HCT116 (cell line): ENCODE data around the gene KLF16. TPM values are rescaled to one million over a fixed set of nuclear protein-coding genes. Genes with fewer than 3 reads are reported as not detected.

Experiments
- microRNA counts: library from miRNA; unstranded; fragments of <30 nt; microRNA quantifications from one replicate; lab custom pipeline; 2015
- microRNA-seq: library from miRNA; unstranded; fragments of <30 nt; microRNA quantifications from one replicate; pipeline ENCODE4, GENCODE V29; 2016; ENCODE audit warnings: borderline number of aligned reads
- total RNA-seq: library from RNA; stranded (reverse); gene quantifications from one replicate; pipeline ENCODE4 v1.2.1, GENCODE V29; 2021; ENCODE audit not compliant: unreplicated experiment

KLF16 gene
- total RNA-seq, 1 experiment from 2014 or later = 64.3 TPM

MicroRNAs encoded within 50 kb of the gene (microRNA counts, 767-probe panel; counts per million panel counts)
- microRNA hsa-miR-1909-3p (lab: Ali Mortazavi, UCI) = not detected

Small RNA genes within 50 kb of the gene (microRNA-seq; reads per million reads assigned to microRNA genes)
- 2.8 reads per million for gene MIR1909

Other genes with a start within 250 kb of the KLF16 start
- gene TCF3, start 211.0 kb downstream of the KLF16 start, total RNA-seq = 208 TPM
- gene ONECUT3, start 110.1 kb downstream of the KLF16 start, total RNA-seq = 22.1 TPM
- gene ATP8B3, start 51.3 kb downstream of the KLF16 start, total RNA-seq = 17.0 TPM
- gene REXO1, start 15.1 kb downstream of the KLF16 start, total RNA-seq = 52.2 TPM
- 68.2 TPM for gene ABHD17A, start 21.9 kb upstream of the KLF16 start, total RNA-seq
- gene ADAT3, start 41.8 kb upstream of the KLF16 start, total RNA-seq = 15.9 TPM
- 63.3 TPM for gene SCAMP4, start 41.8 kb upstream of the KLF16 start, total RNA-seq
- gene CSNK1G2, start 77.6 kb upstream of the KLF16 start, total RNA-seq = 97.9 TPM
- 112 TPM for gene BTBD2, start 152.1 kb upstream of the KLF16 start, total RNA-seq
- 271 TPM for gene MKNK2, start 187.7 kb upstream of the KLF16 start, total RNA-seq
- gene MOB3A, start 232.7 kb upstream of the KLF16 start, total RNA-seq = 32.1 TPM
- 6.1 TPM for gene IZUMO4, start 233.3 kb upstream of the KLF16 start, total RNA-seq